Fibroblast of lung (primary cell): ENCODE measurements around the gene RGL2. TPM values are rescaled to one million over a fixed set of nuclear protein-coding genes. Genes with fewer than 3 reads are reported as not detected.
"Not testable (repeated sequence)": the region's sequence is repeated elsewhere in the genome, so short reads cannot be mapped to it uniquely, and the experiment has no call there.

Experiments used
- DNase-seq, 2 donors: peaks; one replicate each; pipeline versions ENCODE4 v3.0.0 to v3.0.0-alpha.2; 2010; ENCODE audit warnings: low read depth in 2 of 2
- H2AFZ ChIP-seq: 2 replicates; pipeline ENCODE4 v1.5.1; 2012; ENCODE audit warnings: low read length, control low read depth, inconsistent platforms
- H3K27ac ChIP-seq: 2 replicates; pipeline ENCODE4 v1.5.1; 2011; ENCODE audit warnings: low read length, control low read depth; ENCODE audit not compliant: insufficient read depth
- H3K27me3 ChIP-seq: 2 replicates; pipeline ENCODE4 v1.5.1; 2011; ENCODE audit warnings: mild to moderate bottlenecking, low read length; ENCODE audit not compliant: control insufficient read depth, insufficient read depth
- H3K36me3 ChIP-seq: 2 replicates; pipeline ENCODE4 v1.5.1; 2011; ENCODE audit warnings: low read length; ENCODE audit not compliant: control insufficient read depth, insufficient read depth
- H3K4me1 ChIP-seq: 2 replicates; pipeline ENCODE4 v1.5.1; 2011; ENCODE audit warnings: low read length; ENCODE audit not compliant: control insufficient read depth, insufficient read depth; ENCODE audit errors: extremely low read depth
- H3K4me2 ChIP-seq: 2 replicates; pipeline ENCODE4 v1.5.1; 2011; ENCODE audit warnings: low read length, control low read depth; ENCODE audit not compliant: insufficient read depth; ENCODE audit errors: extremely low read depth
- H3K4me3 ChIP-seq, 4 experiments: fragments of 200-600 bp in 1 of 4; sonication (generic) in 1 of 4; replicated peaks in 1 of 4; 2 replicates each; pipeline ENCODE4 v1.5.1; 2011 to 2016; ENCODE audit warnings: low read length in 4 of 4, low read depth in 3 of 4, mild to moderate bottlenecking in 3 of 4, control low read depth in 2 of 4, inconsistent platforms in 1 of 4, mixed read lengths in 1 of 4; ENCODE audit not compliant: insufficient read depth in 1 of 4; ENCODE audit errors: control extremely low read depth in 1 of 4
- H3K79me2 ChIP-seq: 2 replicates; pipeline ENCODE4 v1.5.1; 2012; ENCODE audit warnings: mild to moderate bottlenecking, low read length, inconsistent platforms; ENCODE audit not compliant: control insufficient read depth, insufficient read depth
- H3K9ac ChIP-seq: 2 replicates; pipeline ENCODE4 v1.5.1; 2011; ENCODE audit warnings: mild to moderate bottlenecking, low read length, control low read depth; ENCODE audit not compliant: insufficient read depth
- H3K9me3 ChIP-seq: 2 replicates; pipeline ENCODE4 v1.5.1; 2012; ENCODE audit warnings: low read depth, low read length; ENCODE audit not compliant: control insufficient read depth, insufficient read depth
- H4K20me1 ChIP-seq: 2 replicates; pipeline ENCODE4 v1.5.1; 2011; ENCODE audit warnings: low read length; ENCODE audit not compliant: control insufficient read depth, insufficient read depth; ENCODE audit errors: extremely low read depth
- EZH2 ChIP-seq: IDR thresholded peaks from 2 replicates; pipeline ENCODE4 v1.5.1; 2012; ENCODE audit warnings: low read length, control low read depth, mild to moderate bottlenecking; ENCODE audit errors: missing control alignments
- polyA plus RNA-seq, 2 donors: library from polyadenylated mRNA; depleted of rRNA in 1 of 2; stranded (reverse) in 1 of 2; unstranded in 1 of 2; fragments of >200 nt; gene quantifications; 2 replicates each; pipeline ENCODE4 v1.2.1, GENCODE V29; 2011 to 2012; ENCODE audit warnings: missing spikeins in 1 of 2
- total RNA-seq: library from RNA; depleted of rRNA; stranded (reverse); fragments of >200 nt; gene quantifications from 2 replicates; pipeline ENCODE4 v1.2.1, GENCODE V29; 2014
- TF ChIP-seq, protein P1 (sequence below), 2 donors: IDR thresholded peaks in 1 of 2; conservative IDR thresholded peaks in 1 of 2; 1 replicate in 1 of 2; 2 replicates in 1 of 2; pipeline ENCODE4 v1.5.1; 2011 to 2012; ENCODE audit warnings: low read length in 2 of 2, control low read depth in 1 of 2, inconsistent platforms in 1 of 2, low read depth in 1 of 2, mild to moderate bottlenecking in 1 of 2

Gene RGL2
- total and polyA plus RNA-seq, 2 donors (not counting 1 experiment from before 2014, with no cell fraction given) = 17.4 to 22.8 TPM

DNA sequence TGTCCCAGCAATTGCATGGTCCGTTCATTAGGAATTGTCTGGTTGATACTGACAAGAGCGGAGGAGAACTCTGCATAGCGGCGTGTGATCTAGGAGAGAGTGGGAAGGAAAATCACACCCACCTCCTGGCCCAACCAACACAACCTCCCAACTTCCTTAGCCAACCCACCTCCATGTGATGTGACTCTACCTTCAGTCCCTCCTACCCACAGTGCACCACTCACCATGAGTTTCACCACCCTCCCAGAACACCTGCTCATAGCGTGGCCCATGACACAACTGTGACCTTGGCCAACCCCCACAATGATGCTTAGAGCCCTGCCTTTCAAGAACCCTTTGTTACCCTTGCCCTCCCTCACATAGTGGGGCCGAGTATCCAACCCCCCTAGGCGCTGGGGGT, 34.7 kb downstream of the RGL2 start:
- Histone ChIP-seq H4K20me1 (no peaks in the 10 kb centered on the region), H3K36me3 (peaks cover 11% of the 10 kb centered on the region), H3K27me3 (no peaks in the 10 kb centered on the region), H2AFZ (no peak overlapping the region), H3K9me3 (no peaks in the 10 kb centered on the region), H3K4me3 (no peak overlapping the region), H3K9ac (no peak overlapping the region), H3K27ac (no peak overlapping the region), H3K4me2 (no peak overlapping the region), H3K4me1 (no peaks in the 10 kb centered on the region), H3K79me2 (no peaks in the 10 kb centered on the region)
- no peak for DNase-seq
- TF ChIP-seq, protein P1, sequence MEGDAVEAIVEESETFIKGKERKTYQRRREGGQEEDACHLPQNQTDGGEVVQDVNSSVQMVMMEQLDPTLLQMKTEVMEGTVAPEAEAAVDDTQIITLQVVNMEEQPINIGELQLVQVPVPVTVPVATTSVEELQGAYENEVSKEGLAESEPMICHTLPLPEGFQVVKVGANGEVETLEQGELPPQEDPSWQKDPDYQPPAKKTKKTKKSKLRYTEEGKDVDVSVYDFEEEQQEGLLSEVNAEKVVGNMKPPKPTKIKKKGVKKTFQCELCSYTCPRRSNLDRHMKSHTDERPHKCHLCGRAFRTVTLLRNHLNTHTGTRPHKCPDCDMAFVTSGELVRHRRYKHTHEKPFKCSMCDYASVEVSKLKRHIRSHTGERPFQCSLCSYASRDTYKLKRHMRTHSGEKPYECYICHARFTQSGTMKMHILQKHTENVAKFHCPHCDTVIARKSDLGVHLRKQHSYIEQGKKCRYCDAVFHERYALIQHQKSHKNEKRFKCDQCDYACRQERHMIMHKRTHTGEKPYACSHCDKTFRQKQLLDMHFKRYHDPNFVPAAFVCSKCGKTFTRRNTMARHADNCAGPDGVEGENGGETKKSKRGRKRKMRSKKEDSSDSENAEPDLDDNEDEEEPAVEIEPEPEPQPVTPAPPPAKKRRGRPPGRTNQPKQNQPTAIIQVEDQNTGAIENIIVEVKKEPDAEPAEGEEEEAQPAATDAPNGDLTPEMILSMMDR (conservative IDR thresholded peaks at IDR 0.05 in 1 of 2, IDR thresholded peaks at IDR 0.05 in 1 of 2; ENCODE audit: low read depth in 1 of 2, low read length in 2 of 2) = no peak
- no peak for TF ChIP-seq EZH2

DNA sequence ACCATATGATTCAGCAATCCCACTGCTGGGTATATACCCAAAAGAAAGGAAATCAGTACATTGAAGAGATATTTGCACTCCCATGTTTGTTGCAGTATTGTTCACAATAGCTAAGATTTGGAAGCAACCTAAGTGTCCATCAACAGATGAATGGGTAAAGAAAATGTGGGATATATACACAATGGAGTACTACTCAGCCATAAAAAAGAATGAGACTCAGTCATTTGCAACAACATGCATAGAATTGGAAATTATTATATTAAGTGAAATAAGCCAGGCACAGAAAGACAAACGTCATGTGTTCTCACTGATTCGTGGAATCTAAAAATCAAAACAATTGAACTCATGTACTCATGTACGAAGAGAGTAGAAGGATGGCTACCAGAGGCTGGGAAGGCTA, 36.3 kb downstream of the RGL2 start:
- H3K27ac ChIP-seq, H3K36me3 ChIP-seq, H2AFZ ChIP-seq, H3K27me3 ChIP-seq, H3K4me2 ChIP-seq, H4K20me1 ChIP-seq, H3K4me1 ChIP-seq, DNase-seq, H3K9me3 ChIP-seq, H3K4me3 ChIP-seq, H3K9ac ChIP-seq, H3K79me2 ChIP-seq: not testable (repeated sequence)

DNA sequence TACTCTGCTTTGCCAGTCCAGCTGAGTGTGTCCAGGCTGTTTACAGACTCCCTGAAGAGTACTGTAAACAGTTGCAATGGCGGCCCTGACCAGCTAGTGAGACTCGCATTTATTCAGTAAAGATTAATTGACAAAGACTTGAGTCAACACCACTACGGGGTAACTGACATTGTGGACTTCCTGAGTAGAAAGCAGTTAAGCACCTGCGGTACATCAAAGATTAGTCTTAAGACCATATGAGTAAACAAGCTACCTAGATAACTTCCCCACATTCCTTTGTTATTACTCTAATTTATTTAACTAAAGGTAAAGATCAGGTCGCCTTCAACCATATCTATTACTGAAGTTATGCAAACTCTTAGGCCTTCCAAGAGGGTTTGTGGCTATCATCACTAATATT, 39.7 kb downstream of the RGL2 start:
- Histone ChIP-seq H3K4me3 (no peak overlapping the region), H3K4me2 (no peak overlapping the region), H2AFZ (no peak overlapping the region), H3K79me2 (no peaks in the 10 kb centered on the region), H3K9me3 (no peaks in the 10 kb centered on the region), H3K4me1 (no peaks in the 10 kb centered on the region), H3K27ac (no peak overlapping the region), H3K9ac (no peak overlapping the region), H3K27me3 (no peaks in the 10 kb centered on the region), H4K20me1 (no peaks in the 10 kb centered on the region), H3K36me3 (peaks cover 5% of the 10 kb centered on the region)
- DNase-seq = no peak
- no peak for TF ChIP-seq EZH2
- TF ChIP-seq, protein P1 (conservative IDR thresholded peaks at IDR 0.05 in 1 of 2, IDR thresholded peaks at IDR 0.05 in 1 of 2; ENCODE audit: low read depth in 1 of 2, low read length in 2 of 2) = no peak
